Measurements from ENCODE around the gene NELL1. TPM values are rescaled to one million over a fixed set of nuclear protein-coding genes. Genes with fewer than 3 reads are reported as not detected.

Gene NELL1
- polyA plus RNA-seq, 1 of the 3 experiments (the other 2 are of a cell fraction) = not detected

DNA sequence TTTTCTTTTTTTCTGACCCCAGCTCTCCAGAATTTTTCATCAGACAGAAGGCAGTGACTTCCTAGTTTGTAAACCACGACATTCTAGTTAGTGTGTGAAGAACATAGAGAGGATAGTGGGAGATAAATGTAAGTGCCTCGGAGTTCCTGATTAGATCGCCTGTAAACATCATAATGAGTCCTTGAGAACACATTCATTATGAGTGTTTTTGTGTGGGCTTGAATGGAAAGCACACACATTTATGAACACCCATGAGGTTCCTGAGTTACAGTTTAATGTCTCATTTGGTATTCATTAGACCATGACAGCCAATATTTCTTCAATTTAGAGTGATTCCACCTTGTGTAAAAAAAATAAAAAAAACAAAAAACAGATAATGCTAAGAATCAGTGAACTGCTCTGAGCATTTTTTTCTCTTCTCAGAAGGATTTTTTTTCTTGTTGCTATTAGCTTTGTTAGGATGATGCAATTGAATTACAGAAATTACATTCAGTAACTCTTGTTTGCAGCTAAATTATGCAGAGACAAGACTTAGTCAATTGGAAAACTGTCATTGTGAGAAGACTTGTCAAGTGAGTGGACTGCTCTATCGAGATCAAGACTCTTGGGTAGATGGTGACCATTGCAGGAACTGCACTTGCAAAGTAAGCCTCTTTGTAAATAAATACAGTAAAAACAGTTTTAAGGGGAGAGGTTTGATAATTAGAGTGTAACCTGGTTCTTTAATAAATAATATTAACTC, 257.6 kb downstream of the NELL1 start:
- DNase-seq = no peak
- H3K4me1 ChIP-seq (ENCODE audit: control insufficient read depth in 1 of 2, insufficient read depth in 2 of 2, low read depth in 1 of 2, low read length in 1 of 2) = no peaks in the 10 kb centered on the region
- H3K4me2 ChIP-seq = no peak overlapping the region
- POLR2A ChIA-PET = no interaction called here
- H3K9me2 ChIP-seq = no peaks in the 10 kb centered on the region
- H3K9me3 ChIP-seq = no peaks in the 10 kb centered on the region
- no peak overlapping the region for H3K27ac ChIP-seq (ENCODE audit: low read depth in 2 of 2, low read length in 1 of 2)
- WGBS (ENCODE audit: low lambda C conversion rate) = 18% methylated on average over 4 of the region's 4 CpGs
- TF ChIP-seq, protein P1, sequence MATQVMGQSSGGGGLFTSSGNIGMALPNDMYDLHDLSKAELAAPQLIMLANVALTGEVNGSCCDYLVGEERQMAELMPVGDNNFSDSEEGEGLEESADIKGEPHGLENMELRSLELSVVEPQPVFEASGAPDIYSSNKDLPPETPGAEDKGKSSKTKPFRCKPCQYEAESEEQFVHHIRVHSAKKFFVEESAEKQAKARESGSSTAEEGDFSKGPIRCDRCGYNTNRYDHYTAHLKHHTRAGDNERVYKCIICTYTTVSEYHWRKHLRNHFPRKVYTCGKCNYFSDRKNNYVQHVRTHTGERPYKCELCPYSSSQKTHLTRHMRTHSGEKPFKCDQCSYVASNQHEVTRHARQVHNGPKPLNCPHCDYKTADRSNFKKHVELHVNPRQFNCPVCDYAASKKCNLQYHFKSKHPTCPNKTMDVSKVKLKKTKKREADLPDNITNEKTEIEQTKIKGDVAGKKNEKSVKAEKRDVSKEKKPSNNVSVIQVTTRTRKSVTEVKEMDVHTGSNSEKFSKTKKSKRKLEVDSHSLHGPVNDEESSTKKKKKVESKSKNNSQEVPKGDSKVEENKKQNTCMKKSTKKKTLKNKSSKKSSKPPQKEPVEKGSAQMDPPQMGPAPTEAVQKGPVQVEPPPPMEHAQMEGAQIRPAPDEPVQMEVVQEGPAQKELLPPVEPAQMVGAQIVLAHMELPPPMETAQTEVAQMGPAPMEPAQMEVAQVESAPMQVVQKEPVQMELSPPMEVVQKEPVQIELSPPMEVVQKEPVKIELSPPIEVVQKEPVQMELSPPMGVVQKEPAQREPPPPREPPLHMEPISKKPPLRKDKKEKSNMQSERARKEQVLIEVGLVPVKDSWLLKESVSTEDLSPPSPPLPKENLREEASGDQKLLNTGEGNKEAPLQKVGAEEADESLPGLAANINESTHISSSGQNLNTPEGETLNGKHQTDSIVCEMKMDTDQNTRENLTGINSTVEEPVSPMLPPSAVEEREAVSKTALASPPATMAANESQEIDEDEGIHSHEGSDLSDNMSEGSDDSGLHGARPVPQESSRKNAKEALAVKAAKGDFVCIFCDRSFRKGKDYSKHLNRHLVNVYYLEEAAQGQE (IDR thresholded peaks at IDR 0.05; ENCODE audit: low read depth, low read length) = no peak
- TF ChIP-seq JUND (IDR thresholded peaks at IDR 0.05) = no peak
- TF ChIP-seq, protein P2, sequence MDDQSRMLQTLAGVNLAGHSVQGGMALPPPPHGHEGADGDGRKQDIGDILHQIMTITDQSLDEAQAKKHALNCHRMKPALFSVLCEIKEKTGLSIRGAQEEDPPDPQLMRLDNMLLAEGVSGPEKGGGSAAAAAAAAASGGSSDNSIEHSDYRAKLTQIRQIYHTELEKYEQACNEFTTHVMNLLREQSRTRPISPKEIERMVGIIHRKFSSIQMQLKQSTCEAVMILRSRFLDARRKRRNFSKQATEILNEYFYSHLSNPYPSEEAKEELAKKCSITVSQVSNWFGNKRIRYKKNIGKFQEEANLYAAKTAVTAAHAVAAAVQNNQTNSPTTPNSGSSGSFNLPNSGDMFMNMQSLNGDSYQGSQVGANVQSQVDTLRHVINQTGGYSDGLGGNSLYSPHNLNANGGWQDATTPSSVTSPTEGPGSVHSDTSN (IDR thresholded peaks at IDR 0.05) = no peak
- no peaks in the 10 kb centered on the region for H3F3A ChIP-seq (replicated peaks; ENCODE audit: insufficient read depth)
- no peak overlapping the region for H3K4me3 ChIP-seq (ENCODE audit: low read depth in 2 of 2, low read length in 1 of 2)
- no peak overlapping the region for H2AFZ ChIP-seq (ENCODE audit: low read depth)
- CTCF ChIA-PET = no interaction called here
- no peaks in the 10 kb centered on the region for H3K27me3 ChIP-seq (ENCODE audit: insufficient read depth)
- no peak overlapping the region for H3K9ac ChIP-seq
- H3K36me3 ChIP-seq (replicated peaks in 1 of 2; ENCODE audit: control insufficient read depth in 1 of 2, insufficient read depth in 2 of 2, low read length in 1 of 2) = no peaks in the 10 kb centered on the region
- no peaks in the 10 kb centered on the region for H4K20me1 ChIP-seq (ENCODE audit: insufficient read depth)
- H3K79me2 ChIP-seq (ENCODE audit: insufficient read depth) = no peaks in the 10 kb centered on the region

DNA sequence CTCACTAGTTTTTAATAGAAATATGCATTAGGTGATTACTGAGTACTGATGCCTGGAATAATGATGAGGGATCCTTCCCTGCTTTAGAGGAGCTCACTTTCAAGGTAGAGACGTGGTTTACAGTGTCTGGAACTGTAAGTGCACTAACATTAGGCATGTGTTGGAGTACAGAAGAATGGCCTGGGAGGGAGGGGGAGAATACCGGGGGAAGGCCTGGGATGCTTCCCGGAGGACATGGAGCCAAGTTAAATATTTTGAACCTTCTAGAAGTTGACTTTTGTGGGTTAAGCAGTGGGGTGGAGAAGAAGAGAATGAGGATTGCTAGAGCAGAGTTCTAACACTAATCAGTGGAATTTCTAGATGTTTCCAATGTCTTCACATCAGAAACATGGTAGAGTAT, 261.6 kb downstream of the NELL1 start:
- no peaks in the 10 kb centered on the region for H3K9me3 ChIP-seq
- H3K4me3 ChIP-seq (ENCODE audit: low read depth in 2 of 2, low read length in 1 of 2) = no peak overlapping the region
- no peaks in the 10 kb centered on the region for H3F3A ChIP-seq (replicated peaks; ENCODE audit: insufficient read depth)
- CTCF ChIA-PET = no interaction called here
- H3K9me2 ChIP-seq = no peaks in the 10 kb centered on the region
- no peak overlapping the region for H3K4me2 ChIP-seq
- 18% methylated on average over 3 of the region's 3 CpGs for WGBS (ENCODE audit: low lambda C conversion rate)
- H3K4me1 ChIP-seq (ENCODE audit: control insufficient read depth in 1 of 2, insufficient read depth in 2 of 2, low read depth in 1 of 2, low read length in 1 of 2) = no peaks in the 10 kb centered on the region; a peak in 1 of 4 replicates
- H2AFZ ChIP-seq (ENCODE audit: low read depth) = no peak overlapping the region
- POLR2A ChIA-PET = no interaction called here
- no peaks in the 10 kb centered on the region for H3K27me3 ChIP-seq (ENCODE audit: insufficient read depth)
- H4K20me1 ChIP-seq (ENCODE audit: insufficient read depth) = no peaks in the 10 kb centered on the region
- no peaks in the 10 kb centered on the region for H3K79me2 ChIP-seq (ENCODE audit: insufficient read depth)
- no peak for DNase-seq
- H3K27ac ChIP-seq (ENCODE audit: low read depth in 2 of 2, low read length in 1 of 2) = no peak overlapping the region
- no peak overlapping the region for H3K9ac ChIP-seq
- no peaks in the 10 kb centered on the region for H3K36me3 ChIP-seq (replicated peaks in 1 of 2; ENCODE audit: control insufficient read depth in 1 of 2, insufficient read depth in 2 of 2, low read length in 1 of 2)
- TF ChIP-seq NFIC (IDR thresholded peaks at IDR 0.05; ENCODE audit: borderline replicate concordance) (no peak), ELF1 (IDR thresholded peaks at IDR 0.05) (no peak), JUND (IDR thresholded peaks at IDR 0.05) (no peak), RXRA (IDR thresholded peaks at IDR 0.05; ENCODE audit: borderline replicate concordance, low read depth) (no peak), GATA2 (CRISPR knock-in tag; IDR thresholded peaks at IDR 0.05) (no peak), POLR2AphosphoS5 (IDR thresholded peaks at IDR 0.05; ENCODE audit: low read depth, low read length) (no peak), TAF1 (IDR thresholded peaks at IDR 0.05; ENCODE audit: borderline replicate concordance, low read depth, low read length) (no peak), FOSL2 (IDR thresholded peaks at IDR 0.05; ENCODE audit: borderline replicate concordance, low read depth) (no peak)
- TF ChIP-seq, protein P3, sequence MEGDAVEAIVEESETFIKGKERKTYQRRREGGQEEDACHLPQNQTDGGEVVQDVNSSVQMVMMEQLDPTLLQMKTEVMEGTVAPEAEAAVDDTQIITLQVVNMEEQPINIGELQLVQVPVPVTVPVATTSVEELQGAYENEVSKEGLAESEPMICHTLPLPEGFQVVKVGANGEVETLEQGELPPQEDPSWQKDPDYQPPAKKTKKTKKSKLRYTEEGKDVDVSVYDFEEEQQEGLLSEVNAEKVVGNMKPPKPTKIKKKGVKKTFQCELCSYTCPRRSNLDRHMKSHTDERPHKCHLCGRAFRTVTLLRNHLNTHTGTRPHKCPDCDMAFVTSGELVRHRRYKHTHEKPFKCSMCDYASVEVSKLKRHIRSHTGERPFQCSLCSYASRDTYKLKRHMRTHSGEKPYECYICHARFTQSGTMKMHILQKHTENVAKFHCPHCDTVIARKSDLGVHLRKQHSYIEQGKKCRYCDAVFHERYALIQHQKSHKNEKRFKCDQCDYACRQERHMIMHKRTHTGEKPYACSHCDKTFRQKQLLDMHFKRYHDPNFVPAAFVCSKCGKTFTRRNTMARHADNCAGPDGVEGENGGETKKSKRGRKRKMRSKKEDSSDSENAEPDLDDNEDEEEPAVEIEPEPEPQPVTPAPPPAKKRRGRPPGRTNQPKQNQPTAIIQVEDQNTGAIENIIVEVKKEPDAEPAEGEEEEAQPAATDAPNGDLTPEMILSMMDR (IDR thresholded peaks at IDR 0.05) = no peak
- TF ChIP-seq, protein P4, sequence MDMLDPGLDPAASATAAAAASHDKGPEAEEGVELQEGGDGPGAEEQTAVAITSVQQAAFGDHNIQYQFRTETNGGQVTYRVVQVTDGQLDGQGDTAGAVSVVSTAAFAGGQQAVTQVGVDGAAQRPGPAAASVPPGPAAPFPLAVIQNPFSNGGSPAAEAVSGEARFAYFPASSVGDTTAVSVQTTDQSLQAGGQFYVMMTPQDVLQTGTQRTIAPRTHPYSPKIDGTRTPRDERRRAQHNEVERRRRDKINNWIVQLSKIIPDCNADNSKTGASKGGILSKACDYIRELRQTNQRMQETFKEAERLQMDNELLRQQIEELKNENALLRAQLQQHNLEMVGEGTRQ (IDR thresholded peaks at IDR 0.05; ENCODE audit: borderline replicate concordance, low read depth, low read length) = no peak
- TF ChIP-seq, protein P2 (IDR thresholded peaks at IDR 0.05) = no peak
- TF ChIP-seq, protein P1 (IDR thresholded peaks at IDR 0.05; ENCODE audit: low read depth, low read length) = no peak
